Endometrium (tissue), 2 donors: ENCODE data around the gene DSC3.

Experiments used
- FAIRE-seq: peaks from 2 replicates; lab custom pipeline; 2012; peaks lifted over from hg19 to GRCh38; lab: Jason Lieb, UNC
- donor health status: control.
- donor health status: control.

Gene DSC3

GRCh38 chr18:30971338-30971956 lies 71.1 kb downstream of the DSC3 start:
- FAIRE-seq, result peak; percentile 92

- no peak for FAIRE-seq
These were observed 72.2 kb downstream of the DSC3 start for GRCh38 chr18:30970196-30970816.

- FAIRE-seq, result no peak
These were observed 72.8 kb downstream of the DSC3 start for GRCh38 chr18:30969670-30970170.

GRCh38 chr18:30967701-30968100 lies 74.8 kb downstream of the DSC3 start:
- FAIRE-seq, result no peak

GRCh38 chr18:30965237-30965636 lies 77.3 kb downstream of the DSC3 start:
- FAIRE-seq, result no peak

- FAIRE-seq, result no peak
These were observed 81.9 kb downstream of the DSC3 start for GRCh38 chr18:30960661-30961060.

- FAIRE-seq, result no peak
These were observed 85.5 kb downstream of the DSC3 start for GRCh38 chr18:30957066-30957465.

- FAIRE-seq, result no peak
These were observed 88.3 kb downstream of the DSC3 start for GRCh38 chr18:30954262-30954661.

GRCh38 chr18:30945761-30946160 lies 96.8 kb downstream of the DSC3 start:
- no peak for FAIRE-seq

GRCh38 chr18:30944773-30945417 lies 97.6 kb downstream of the DSC3 start:
- FAIRE-seq, result no peak

- FAIRE-seq, result no peak
These were observed 101.5 kb downstream of the DSC3 start for GRCh38 chr18:30940952-30941539.
